Ovary (tissue), 9 donors: Measurements from ENCODE around the gene PCED1B. TPM values are rescaled to one million over a fixed set of nuclear protein-coding genes. Genes with fewer than 3 reads are reported as not detected.
"Not testable (repeated sequence)": the region's sequence is repeated elsewhere in the genome, so short reads cannot be mapped to it uniquely, and the experiment has no call there.

Experiments
- DNase-seq, 5 donors: peaks; one replicate each; pipeline ENCODE4 v3.0.0-alpha.2; 2019 to 2020
- H3K27ac ChIP-seq, 2 donors: fragments of 200-600 bp; one replicate each; pipeline versions ENCODE4 v1.5.1 to v1.8.0; 2019 to 2022
- H3K27me3 ChIP-seq: fragments of 200-600 bp; one replicate; pipeline ENCODE4 v1.8.0; 2022
- H3K36me3 ChIP-seq: fragments of 200-600 bp; sonication (generic); one replicate; pipeline ENCODE4 v1.5.1; 2019
- H3K4me1 ChIP-seq: one replicate; pipeline ENCODE4 v1.8.1; 2013; ENCODE audit warnings: mild to moderate bottlenecking, moderate library complexity; ENCODE audit not compliant: insufficient read depth
- H3K4me3 ChIP-seq: fragments of 200-600 bp; sonication (generic); one replicate; pipeline ENCODE4 v1.5.1; 2017
- H3K9me3 ChIP-seq, 2 donors: fragments of 200-600 bp in 1 of 2; sonication (generic) in 1 of 2; one replicate each; pipeline versions ENCODE4 v1.5.1 to v1.8.1; 2013 to 2019; ENCODE audit warnings: mild to moderate bottlenecking in 1 of 2, moderate library complexity in 1 of 2
- CTCF ChIP-seq, 3 donors: fragments of 450-650 bp in 2 of 3; fragments of 200-600 bp in 1 of 3; IDR thresholded peaks; one replicate each; pipeline versions ENCODE4 v1.5.1 to v1.8.0; 2016 to 2022; ENCODE audit warnings: antibody characterized with exemption in 3 of 3, mild to moderate bottlenecking in 1 of 3
- EP300 ChIP-seq: sonication (generic); formaldehyde crosslinking; IDR thresholded peaks from one replicate; pipeline ENCODE4 v1.6.1; 2017; ENCODE audit warnings: antibody characterized with exemption
- POLR2A ChIP-seq: fragments of 450-650 bp; IDR thresholded peaks from one replicate; pipeline ENCODE4 v1.6.1; 2017; ENCODE audit warnings: antibody characterized with exemption, mild to moderate bottlenecking, moderate library complexity
- WGBS, 3 donors: extraction: QIAGEN DNeasy Blood & Tissue Kit in 1 of 3; methylation state at CpG; one replicate each; pipeline versions ENCODE4 v1.1.5 to v1.1.7; 2013 to 2017; 5-methylcytosine and 5-hydroxymethylcytosine counted together
- intact Hi-C, 4 donors: fragments of 100-400 bp; cut with DNase I; formaldehyde crosslinking; loops; one replicate each; pipeline versions ENCODE4 v1.11.0 to v1.15.1; 2022 to 2023
- polyA plus RNA-seq, 2 donors: library from polyadenylated mRNA; stranded (reverse); fragments of 200-250 nt in 1 of 2; fragments of 350-450 nt in 1 of 2; fragmentation: Illumina TruSeq in 1 of 2; extraction: RNeasy Lipid Tissue Mini Kit (QIAGEN cat#74804) in 1 of 2; gene quantifications; one replicate each; pipeline ENCODE4 v1.2.3, GENCODE V29; 2013 to 2014
- total RNA-seq, 7 donors: library from RNA; depleted of rRNA in 2 of 7; stranded (reverse); fragments of >200 nt in 2 of 7; fragmentation: NEBNext Ultra II Directional in 3 of 7; extraction: Animal tissue kit (Norgen Biotek cat#: 25700) in 3 of 7; gene quantifications; one replicate each; pipeline versions ENCODE4 v1.1.0 to v1.2.4, GENCODE V29; 2016 to 2023
- donor health status: DM: no; HTN: no; CAD: no; lungs with moderate emphysema.
- donor health status: DM: no; HTN: no; CAD: no.
- donor health status: Bipolar disorder and iron deficiency.
- donor health status: DM: yes; HTN: yes; CAD: no.
- donor health status: DM: no; HTN: no; CAD: no.
- donor health status: DM: yes; HTN: yes; CAD: no.

The PCED1B gene
- total and polyA plus RNA-seq, 9 donors = 9.9 to 27.2 (median 13.0) TPM

DNA sequence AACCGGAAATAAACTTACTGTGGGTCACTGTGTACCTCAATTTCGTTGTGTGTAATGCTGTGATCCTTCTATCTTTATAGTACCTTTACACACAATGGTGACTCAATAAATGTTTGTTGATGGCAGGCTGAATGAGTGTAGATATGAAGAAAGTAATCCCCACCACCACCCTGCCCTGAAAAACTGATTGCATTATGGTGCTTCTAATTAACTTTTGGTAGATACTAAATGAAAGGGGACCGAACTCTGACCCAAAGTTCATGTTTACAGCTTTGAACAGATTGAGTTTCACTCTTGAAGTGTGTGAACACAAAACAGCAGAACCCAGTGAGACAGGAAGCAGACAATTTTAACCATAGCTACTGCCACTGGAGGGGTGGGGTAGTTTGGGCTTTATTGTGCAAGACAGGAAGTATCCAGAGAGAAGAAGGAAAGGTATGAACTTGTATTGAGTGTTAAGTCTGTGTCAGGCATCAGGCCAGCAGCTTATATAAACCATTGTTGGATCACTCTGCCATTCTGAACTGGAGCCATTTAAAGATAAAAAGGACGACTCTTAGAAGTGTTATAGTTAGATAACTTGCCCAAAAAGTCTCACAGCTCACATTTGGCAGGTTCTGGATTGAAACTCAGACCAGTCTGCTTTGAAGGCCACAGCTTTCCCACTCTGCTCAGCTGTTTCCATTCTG lies 197.3 kb downstream of the PCED1B start:
- Histone ChIP-seq H3K4me1 (peaks cover 2% of the 10 kb centered on the region), H3K27ac (no peak overlapping the region), H3K9me3 (no peaks in the 10 kb centered on the region), H3K27me3 (no peaks in the 10 kb centered on the region), H3K4me3 (no peak overlapping the region), H3K36me3 (no peaks in the 10 kb centered on the region)
- TF ChIP-seq EP300 (no peak), CTCF (IDR thresholded peaks at IDR 0.05) (no peak), POLR2A (no peak)
- DNase-seq = peak in 3 of 5 donors; percentile 38 to 49 (median 49)
- intact Hi-C loops = no loop called here
- WGBS, 3 donors = 41 to 48% (median 42%) methylated on average over 4 of the region's 4 CpGs

DNA sequence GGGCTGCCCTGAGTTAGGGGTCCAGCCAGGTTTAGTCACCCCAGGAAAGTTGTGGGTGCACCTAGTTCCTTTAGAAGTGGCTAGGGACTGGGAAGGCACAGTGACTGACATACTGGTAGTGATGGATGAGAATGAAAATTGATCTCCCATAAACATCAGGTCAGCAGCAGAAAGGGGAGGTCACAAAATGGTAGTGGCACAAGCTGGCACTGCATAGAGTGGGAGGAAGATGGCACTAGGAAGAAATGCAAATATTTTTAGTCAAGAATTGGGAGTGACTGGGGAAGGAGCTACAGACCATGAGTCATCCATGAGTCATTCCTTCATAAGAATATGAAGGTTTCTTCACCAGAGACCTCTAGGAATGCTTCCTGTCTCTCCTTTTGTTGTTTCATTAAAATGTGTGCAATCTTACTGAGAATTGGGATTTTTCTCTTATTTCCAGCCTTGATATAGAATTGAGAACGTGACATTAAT lies 198.6 kb downstream of the PCED1B start:
- DNase-seq = no peak
- WGBS, 3 donors = 86 to 97% (median 87%) methylated on average over 1 of the region's 1 CpG
- H3K27me3 ChIP-seq = no peaks in the 10 kb centered on the region
- intact Hi-C loops = no loop called here
- no peak overlapping the region for H3K4me3 ChIP-seq
- no peaks in the 10 kb centered on the region for H3K9me3 ChIP-seq
- H3K27ac ChIP-seq = no peak overlapping the region
- TF ChIP-seq POLR2A (no peak), EP300 (no peak)
- H3K4me1 ChIP-seq = peaks cover 2% of the 10 kb centered on the region
- no peaks in the 10 kb centered on the region for H3K36me3 ChIP-seq

- DNase-seq, intact Hi-C loops: not testable (repeated sequence)
- WGBS, 3 donors = 95 to 98% (median 97%) methylated on average over 8 of the region's 8 CpGs
Observed at GRCh38 chr12:47279758-47280157, 200.3 kb downstream of the PCED1B start.

GRCh38 chr12:47280543-47281300 lies 201.3 kb downstream of the PCED1B start:
- no peak overlapping the region for H3K27ac ChIP-seq
- H3K9me3 ChIP-seq = no peaks in the 10 kb centered on the region
- peaks cover 2% of the 10 kb centered on the region for H3K4me1 ChIP-seq
- H3K4me3 ChIP-seq = no peak overlapping the region
- TF ChIP-seq EP300 = no peak
- no peak for TF ChIP-seq CTCF (IDR thresholded peaks at IDR 0.05)
- no peak for TF ChIP-seq POLR2A
- intact Hi-C loops = no loop called here
- WGBS, 3 donors = 71 to 74% (median 73%) methylated on average over 7 of the region's 7 CpGs
- H3K36me3 ChIP-seq = no peaks in the 10 kb centered on the region
- DNase-seq = no peak
- H3K27me3 ChIP-seq = no peaks in the 10 kb centered on the region

More at GRCh38 chr12:47279758-47280157, 200.3 kb downstream of the PCED1B start:
- not testable (repeated sequence) for H3K9me3 ChIP-seq, H3K36me3 ChIP-seq, H3K4me1 ChIP-seq, H3K4me3 ChIP-seq, H3K27ac ChIP-seq, H3K27me3 ChIP-seq

- no peak overlapping the region for H3K27ac ChIP-seq
- H3K36me3 ChIP-seq = no peaks in the 10 kb centered on the region
- TF ChIP-seq POLR2A (no peak), CTCF (IDR thresholded peaks at IDR 0.05) (no peak), EP300 (no peak)
- no peak overlapping the region for H3K4me3 ChIP-seq
- H3K9me3 ChIP-seq = no peaks in the 10 kb centered on the region
- H3K27me3 ChIP-seq = no peaks in the 10 kb centered on the region
- DNase-seq = no peak
- WGBS, 3 donors = 33 to 47% (median 37%) methylated on average over 4 of the region's 4 CpGs
- H3K4me1 ChIP-seq = peaks cover 2% of the 10 kb centered on the region
- intact Hi-C loops = no loop called here
Observed at GRCh38 chr12:47281667-47282171, 202.3 kb downstream of the PCED1B start.
